Stimulated activated CD4-positive, alpha-beta T cell treated with anti-CD3 and anti-CD28 coated beads, Interleukin-12 subunit alpha, Interleukin-12 subunit beta, amount 100 ng/mL, for 4 hours (primary cell): ENCODE data around the gene CFAP119.

Experiments used
- DNase-seq: peaks from one replicate; pipeline ENCODE4 v3.0.0-alpha.2; 2020

CFAP119 gene

DNA sequence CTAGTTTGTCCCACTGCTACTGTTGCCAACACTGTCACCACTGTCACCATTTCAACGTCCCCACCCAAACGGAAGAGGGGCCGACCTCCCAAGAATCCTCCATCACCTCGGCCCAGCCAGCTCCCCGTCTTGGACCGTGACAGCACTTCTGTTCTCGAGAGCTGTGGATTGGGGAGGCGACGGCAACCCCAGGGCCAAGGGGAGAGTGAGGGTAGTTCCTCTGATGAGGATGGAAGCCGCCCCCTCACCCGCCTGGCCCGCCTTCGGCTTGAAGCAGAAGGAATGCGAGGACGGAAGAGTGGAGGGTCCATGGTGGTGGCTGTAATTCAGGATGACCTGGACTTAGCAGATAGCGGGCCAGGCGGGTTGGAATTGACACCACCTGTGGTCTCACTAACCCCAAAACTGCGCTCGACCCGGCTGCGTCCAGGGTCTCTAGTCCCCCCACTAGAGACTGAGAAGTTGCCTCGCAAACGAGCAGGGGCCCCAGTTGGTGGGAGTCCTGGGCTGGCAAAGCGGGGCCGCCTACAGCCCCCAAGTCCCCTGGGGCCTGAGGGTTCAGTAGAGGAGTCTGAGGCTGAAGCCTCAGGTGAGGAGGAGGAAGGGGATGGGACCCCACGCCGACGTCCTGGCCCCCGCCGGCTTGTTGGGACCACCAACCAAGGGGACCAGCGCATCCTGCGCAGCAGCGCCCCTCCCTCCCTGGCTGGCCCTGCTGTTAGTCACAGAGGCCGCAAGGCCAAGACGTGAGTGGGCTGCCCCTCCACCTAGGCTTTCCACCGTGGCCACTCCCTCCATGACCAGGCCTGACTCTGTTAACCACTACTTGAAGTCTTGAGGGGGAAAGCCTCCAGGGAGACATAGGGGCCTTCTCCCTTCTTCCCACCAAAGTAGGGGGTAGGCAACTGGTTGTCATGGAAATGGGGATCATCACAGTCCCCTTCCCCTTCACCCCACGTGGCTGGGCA, 22.6 kb downstream of the CFAP119 start:
- DNase-seq = no peak

DNA sequence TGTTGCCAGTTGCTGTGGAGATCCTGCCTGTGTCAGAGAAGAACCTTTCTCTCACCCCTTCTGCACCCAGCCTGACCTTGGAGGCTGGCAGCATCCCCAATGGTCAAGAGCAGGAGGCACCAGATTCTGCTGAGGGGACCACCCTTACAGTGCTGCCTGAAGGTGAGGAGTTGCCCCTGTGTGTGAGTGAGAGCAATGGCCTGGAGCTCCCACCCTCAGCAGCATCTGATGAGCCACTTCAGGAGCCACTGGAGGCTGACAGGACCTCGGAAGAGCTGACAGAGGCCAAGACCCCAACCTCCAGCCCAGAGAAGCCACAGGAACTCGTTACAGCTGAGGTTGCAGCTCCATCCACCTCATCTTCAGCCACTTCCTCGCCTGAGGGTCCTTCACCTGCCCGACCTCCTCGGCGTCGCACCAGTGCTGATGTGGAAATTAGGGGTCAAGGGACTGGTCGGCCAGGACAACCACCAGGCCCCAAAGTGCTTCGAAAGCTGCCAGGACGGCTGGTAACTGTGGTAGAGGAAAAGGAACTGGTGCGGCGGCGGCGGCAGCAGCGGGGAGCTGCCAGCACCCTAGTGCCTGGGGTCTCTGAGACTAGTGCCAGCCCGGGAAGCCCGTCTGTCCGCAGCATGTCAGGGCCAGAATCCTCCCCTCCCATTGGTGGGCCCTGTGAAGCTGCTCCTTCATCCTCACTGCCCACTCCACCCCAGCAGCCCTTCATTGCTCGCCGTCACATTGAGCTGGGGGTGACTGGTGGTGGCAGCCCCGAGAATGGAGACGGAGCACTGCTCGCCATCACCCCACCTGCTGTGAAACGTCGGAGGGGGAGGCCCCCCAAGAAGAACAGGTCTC, 23.8 kb downstream of the CFAP119 start:
- DNase-seq = no peak

DNA sequence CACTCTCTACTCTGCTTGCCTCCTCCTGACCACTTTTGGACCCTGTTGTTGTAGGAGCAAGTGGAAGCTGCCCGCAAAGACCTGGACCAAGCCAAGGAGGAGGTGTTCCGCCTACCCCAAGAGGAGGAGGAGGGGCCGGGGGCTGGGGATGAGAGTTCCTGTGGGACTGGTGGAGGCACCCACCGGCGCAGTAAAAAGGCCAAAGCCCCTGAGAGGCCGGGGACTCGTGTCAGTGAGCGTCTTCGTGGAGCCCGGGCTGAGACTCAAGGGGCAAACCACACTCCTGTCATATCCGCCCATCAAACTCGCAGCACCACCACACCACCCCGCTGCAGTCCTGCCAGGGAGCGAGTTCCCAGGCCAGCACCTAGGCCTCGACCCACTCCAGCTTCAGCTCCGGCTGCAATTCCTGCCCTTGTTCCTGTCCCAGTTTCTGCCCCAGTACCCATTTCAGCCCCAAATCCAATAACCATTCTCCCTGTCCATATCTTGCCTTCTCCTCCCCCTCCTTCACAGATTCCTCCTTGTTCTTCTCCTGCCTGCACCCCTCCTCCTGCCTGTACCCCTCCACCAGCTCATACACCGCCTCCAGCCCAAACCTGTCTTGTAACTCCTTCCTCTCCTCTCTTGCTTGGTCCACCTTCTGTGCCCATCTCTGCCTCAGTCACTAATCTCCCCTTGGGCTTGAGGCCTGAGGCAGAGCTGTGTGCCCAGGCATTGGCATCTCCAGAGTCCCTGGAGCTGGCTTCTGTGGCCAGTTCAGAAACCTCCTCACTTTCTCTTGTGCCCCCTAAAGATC, 24.7 kb downstream of the CFAP119 start:
- DNase-seq = no peak

DNA sequence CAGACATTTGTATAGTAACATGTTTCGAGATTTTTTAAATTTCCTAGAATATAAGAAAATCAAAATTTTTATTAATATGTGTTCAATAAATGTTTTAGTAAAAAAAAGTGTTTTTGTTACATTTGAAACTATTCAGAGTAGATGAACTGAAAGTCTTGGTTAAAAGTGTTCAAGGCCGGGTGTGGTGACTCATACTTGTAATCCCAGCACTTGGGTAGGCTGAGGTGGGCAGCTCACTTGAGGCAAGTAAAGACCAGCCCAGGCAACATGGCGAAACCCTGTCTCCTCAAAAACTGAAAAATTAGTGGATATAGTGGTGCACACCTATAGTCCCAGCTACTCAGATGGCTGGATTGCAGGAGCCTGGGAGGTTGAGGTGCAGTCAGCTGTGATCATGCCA, 30.5 kb downstream of the CFAP119 start:
- DNase-seq = no peak

DNA sequence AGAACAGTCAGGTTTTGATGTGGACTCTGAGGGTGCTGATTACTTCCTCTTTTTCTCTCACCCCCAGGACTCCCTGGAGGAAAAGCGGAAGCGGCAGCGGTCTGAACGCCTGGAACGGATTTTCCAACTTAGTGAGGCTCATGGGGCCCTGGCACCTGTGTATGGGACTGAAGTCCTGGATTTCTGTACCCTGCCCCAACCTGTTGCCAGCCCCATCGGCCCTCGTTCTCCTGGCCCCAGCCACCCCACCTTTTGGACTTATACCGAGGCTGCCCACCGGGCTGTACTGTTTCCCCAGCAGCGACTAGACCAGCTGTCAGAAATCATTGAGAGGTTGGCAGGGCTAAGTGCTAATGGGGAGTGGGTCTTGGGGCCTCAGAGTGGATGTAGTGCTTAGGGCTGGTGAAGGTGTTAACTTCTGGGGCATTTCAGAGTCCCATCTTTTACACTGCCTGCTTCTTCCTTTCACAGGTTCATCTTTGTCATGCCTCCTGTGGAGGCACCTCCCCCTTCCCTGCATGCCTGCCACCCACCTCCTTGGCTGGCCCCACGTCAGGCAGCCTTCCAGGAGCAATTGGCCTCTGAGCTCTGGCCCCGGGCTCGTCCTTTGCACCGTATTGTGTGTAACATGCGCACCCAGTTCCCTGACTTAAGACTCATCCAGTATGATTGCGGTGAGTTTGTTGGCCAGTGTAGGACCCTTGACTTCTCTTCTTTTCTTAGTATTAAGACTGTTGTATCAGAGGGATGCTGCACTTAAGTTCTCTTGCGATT, 32.8 kb downstream of the CFAP119 start:
- DNase-seq = no peak

DNA sequence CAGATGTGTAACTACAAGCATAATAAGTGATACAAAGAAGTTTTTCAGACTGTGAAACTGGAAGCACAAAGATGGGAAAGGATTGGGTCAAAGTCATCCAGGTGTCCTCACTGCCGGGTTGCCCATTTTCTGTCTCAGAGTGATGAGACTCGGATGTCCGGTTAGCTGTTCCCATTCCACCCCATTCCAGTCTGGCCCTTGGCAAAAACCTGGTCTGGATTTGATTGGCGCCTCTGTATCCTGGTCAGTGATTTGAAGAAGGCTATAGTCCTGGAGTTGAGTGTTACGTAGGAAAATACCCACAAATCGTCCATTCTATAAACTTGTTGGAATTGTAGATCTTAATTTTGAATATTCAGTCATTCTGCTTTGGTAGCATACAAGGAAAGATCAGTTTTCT, 33.5 kb downstream of the CFAP119 start:
- no peak for DNase-seq

DNA sequence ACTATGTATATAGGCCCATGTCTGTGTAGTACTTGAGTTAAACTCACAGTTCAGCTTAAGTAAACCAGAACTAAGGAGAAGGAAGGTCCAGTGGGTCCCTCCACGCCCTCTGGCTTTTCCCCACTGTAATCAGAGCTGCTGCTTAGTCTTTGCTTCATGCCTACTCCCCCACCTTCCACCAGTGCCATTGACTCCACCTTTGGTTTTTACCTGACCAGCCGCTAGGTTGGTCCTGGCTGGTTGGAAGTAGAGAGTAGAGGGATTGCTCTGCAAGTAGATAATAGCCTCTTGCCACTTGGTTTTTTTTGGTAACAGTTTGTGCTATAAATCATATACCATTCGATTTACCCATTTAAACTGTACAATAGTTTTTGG, 36.5 kb downstream of the CFAP119 start:
- no peak for DNase-seq

DNA sequence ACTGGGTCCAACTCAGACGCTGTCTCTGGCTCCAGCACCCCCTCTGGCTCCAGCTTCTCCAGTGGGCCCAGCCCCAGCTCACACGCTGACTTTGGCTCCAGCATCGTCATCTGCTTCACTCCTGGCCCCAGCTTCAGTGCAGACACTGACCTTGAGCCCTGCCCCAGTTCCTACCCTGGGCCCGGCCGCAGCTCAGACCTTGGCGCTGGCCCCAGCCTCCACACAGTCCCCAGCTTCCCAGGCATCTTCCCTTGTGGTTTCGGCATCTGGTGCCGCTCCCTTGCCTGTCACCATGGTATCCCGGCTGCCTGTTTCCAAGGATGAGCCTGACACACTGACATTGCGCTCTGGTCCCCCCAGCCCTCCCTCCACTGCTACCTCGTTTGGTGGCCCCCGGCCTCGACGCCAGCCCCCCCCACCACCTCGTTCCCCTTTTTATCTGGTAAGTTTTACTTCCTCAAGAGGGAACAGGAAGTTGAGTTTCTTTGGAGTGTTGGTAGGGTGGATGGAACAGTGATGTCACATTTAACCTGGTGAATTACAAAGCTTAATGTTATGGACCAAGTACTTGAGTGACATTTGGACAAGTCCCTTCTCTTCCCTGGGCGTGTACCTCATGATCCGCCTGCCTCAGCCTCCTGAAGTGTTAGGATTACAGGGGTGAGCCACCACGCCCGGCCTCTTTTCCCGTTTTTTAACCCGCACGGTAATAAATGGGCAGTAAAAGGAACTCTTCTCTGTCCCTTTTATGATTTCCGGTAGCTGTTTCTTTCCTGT, 37.0 kb downstream of the CFAP119 start:
- no peak for DNase-seq

DNA sequence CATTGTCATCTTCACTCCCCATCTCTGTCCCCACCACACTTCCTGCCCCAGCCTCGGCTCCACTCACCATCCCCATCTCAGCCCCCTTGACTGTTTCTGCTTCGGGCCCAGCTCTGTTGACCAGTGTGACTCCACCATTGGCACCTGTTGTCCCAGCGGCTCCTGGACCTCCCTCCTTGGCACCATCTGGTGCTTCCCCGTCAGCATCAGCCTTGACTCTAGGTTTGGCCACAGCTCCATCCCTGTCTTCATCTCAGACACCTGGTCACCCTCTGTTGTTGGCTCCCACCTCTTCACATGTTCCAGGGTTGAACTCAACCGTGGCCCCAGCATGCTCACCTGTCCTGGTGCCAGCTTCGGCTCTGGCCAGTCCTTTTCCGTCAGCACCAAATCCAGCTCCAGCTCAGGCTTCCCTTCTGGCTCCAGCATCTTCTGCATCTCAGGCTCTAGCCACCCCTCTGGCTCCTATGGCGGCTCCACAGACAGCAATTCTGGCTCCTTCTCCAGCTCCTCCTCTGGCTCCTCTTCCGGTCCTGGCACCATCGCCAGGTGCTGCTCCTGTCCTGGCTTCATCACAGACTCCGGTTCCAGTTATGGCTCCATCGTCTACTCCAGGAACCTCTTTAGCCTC, 38.0 kb downstream of the CFAP119 start:
- DNase-seq = no peak

DNA sequence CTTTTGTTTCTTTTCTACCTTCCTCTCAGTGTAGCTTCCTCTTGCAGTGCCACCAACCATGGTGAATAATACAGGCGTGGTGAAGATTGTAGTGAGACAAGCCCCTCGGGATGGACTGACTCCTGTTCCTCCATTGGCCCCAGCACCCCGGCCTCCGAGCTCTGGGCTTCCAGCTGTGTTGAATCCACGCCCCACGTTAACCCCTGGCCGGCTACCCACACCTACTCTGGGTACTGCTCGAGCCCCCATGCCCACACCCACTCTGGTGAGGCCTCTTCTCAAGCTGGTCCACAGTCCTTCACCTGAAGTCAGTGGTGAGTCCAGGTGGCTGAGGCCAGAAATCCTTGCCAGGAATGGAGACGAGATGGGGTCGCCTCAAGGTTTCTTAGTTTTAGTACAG, 38.9 kb downstream of the CFAP119 start:
- no peak for DNase-seq

DNA sequence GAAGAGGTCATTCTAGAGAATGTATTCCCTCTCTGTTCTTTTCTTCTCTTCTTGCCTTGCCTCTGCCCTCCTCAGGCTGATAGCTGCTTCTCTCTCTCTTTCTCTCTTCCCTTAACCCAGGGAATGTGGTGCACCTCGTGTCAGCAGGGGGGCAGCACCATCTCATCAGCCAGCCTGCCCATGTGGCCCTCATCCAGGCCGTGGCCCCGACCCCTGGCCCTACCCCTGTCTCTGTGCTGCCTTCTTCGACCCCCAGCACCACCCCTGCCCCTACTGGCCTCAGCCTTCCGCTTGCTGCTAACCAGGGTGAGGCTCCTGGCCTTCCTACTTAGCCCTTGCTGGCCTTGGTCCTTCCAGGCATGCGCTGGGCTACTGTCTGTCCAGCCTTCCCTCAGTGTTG, 39.4 kb downstream of the CFAP119 start:
- DNase-seq = no peak

DNA sequence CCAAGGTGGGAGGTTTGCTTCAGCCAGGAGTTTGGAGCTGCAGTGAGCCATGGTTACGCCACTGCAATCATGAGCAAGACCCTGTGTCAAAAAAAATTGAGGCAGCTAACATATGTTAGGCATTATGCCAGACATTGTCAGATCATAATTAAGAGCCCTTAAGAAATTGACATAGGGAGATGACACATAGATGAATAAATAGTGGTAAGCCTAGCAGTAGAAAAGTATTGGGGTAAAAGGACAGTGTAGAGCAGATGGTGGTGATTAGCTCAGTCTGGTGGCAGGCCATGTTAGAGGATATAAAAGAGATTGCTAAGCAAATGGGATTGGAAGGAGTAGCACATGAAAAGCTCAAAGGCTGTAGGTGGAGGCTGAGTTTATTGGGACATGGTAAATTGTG, 40.3 kb downstream of the CFAP119 start:
- DNase-seq = no peak

DNA sequence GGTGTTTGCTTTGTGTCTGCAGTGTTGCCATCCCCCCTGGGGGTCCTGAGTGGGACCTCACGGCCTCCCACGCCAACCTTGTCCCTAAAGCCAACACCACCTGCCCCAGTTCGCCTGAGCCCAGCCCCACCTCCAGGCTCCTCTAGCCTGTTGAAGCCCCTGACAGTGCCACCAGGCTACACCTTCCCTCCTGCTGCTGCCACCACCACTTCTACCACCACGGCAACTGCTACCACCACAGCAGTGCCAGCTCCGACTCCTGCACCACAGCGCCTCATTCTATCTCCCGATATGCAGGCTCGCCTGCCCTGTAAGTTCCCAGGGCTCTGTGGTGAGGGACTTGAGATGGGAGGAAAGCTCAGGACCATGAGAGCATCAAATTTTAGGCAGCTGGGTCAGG, 40.7 kb downstream of the CFAP119 start:
- DNase-seq = no peak

DNA sequence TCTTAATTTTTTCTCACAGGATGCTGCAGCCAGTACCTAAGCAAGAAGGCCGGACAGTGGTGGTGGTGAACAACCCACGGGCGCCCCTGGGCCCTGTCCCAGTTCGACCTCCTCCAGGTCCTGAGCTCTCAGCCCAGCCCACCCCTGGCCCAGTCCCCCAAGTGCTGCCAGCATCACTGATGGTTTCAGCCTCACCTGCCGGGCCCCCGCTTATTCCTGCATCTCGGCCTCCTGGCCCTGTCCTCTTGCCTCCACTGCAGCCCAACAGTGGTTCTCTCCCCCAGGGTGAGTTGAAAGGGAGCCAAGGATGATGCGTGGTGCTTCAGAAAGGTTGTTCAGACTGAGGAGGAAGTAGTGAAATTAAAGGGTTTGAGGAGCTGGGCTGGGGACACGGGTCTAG, 41.2 kb downstream of the CFAP119 start:
- DNase-seq = no peak

DNA sequence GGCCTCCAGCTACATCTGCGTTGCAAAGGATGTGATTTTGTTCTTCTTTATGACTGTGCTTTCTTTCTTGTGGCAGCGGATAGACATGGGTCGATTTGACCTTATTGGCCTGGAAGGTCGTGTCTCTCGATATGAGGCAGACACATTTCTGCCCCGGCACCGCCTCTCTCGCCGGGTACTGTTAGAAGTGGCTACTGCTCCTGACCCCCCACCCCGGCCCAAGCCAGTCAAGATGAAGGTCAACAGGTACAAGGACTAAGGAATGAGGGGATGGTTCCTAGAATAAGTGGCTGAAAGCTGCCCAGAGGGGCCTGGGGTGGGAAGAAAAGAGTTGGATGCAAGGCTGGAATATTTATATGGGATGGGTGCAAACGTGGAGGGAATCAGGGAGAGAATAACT, 41.8 kb downstream of the CFAP119 start:
- no peak for DNase-seq

DNA sequence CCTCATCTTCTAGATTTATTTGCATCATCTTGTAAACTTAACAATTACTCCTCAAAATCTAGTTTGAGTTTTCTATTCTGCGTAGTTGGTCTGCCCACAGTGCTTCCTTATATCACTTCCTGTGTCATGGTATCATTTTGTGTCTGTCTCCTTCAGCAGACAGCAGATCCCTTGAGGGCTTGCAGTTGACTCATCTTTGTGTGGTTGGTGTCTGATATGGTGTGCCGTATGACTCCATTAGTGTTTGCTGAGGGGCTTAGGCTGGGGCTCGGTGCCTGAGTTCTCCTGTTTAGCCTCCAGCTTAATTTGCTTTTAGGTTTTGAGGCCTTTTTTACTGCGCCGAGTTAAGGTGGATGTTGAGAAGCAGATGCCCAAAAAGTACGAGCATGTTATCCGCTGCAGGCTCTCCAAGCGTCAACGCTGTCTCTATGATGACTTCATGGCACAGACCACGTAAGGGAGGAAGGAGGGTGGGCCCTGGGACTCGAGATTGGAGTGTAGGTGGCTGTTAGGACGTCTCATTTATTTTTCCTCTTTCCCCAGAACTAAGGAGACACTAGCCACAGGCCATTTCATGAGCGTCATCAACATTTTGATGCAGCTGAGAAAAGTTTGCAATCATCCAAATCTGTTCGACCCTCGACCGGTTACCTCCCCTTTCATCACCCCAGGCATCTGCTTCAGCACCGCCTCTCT, 46.0 kb downstream of the CFAP119 start:
- peak; percentile 23 for DNase-seq

DNA sequence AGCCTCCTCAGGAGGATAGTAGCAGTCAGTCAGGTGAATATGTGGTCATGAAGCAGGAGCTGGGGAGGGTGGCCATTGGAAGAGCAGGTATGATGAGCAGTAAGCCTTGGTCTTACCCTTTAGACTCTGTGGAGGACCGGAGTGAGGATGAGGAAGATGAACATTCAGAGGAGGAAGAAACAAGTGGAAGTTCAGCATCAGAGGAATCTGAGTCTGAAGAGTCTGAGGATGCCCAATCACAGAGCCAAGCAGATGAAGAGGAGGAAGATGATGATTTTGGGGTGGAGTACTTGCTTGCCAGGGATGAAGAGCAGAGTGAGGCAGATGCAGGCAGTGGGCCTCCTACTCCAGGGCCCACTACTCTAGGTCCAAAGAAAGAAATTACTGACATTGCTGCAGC, 50.1 kb downstream of the CFAP119 start:
- no peak for DNase-seq

DNA sequence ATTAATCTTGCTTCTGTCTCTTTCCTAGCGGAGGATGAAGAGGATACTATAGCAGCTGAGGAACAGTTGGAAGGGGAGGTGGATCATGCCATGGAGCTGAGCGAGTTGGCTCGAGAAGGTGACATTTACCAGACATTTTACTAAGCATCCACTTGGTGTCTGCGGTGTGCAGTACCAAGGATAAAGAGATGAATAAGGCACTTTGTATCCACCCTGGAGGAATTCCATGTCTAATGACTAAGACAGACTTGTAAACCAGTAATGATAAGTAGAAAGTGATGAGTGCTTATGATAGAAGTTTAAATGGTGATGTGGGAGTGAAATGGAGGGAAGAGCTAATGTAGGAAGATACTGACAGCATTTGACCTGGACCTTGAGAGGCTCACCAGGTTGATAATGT, 50.9 kb downstream of the CFAP119 start:
- no peak for DNase-seq
